Neuronal stem cell (in vitro differentiated cells): ENCODE data around the gene KRTAP6-2.

ENCODE experiments used
- DNase-seq: peaks from one replicate; pipeline ENCODE4 v3.0.0-alpha.2; 2013; ENCODE audit warnings: low spot score
- H2AFZ ChIP-seq: one replicate; pipeline ENCODE4 v1.6.1; 2013; ENCODE audit warnings: mild to moderate bottlenecking, low read length, inconsistent platforms
- H2AK5ac ChIP-seq: 2 replicates; pipeline ENCODE4 v1.6.1; 2013; ENCODE audit warnings: low read depth, mild to moderate bottlenecking, inconsistent platforms, low read length, moderate library complexity, mixed read lengths
- H2BK120ac ChIP-seq: 2 replicates; pipeline ENCODE4 v1.6.1; 2013; ENCODE audit warnings: low read depth, mild to moderate bottlenecking, inconsistent platforms, low read length, moderate library complexity, mixed read lengths
- H2BK12ac ChIP-seq: one replicate; pipeline ENCODE4 v1.6.1; 2013; ENCODE audit warnings: low read length, inconsistent platforms
- H2BK15ac ChIP-seq: 2 replicates; pipeline ENCODE4 v1.6.1; 2013; ENCODE audit warnings: mild to moderate bottlenecking, low read length, inconsistent platforms, mixed read lengths
- H2BK5ac ChIP-seq: one replicate; pipeline ENCODE4 v1.6.1; 2013; ENCODE audit warnings: inconsistent platforms, mild to moderate bottlenecking, low read length, moderate library complexity
- H3K14ac ChIP-seq: one replicate; pipeline ENCODE4 v1.6.1; 2013; ENCODE audit warnings: low read length, inconsistent platforms
- H3K18ac ChIP-seq: 2 replicates; pipeline ENCODE4 v1.6.1; 2013; ENCODE audit warnings: low read length, inconsistent platforms
- H3K23ac ChIP-seq: 2 replicates; pipeline ENCODE4 v1.6.1; 2013; ENCODE audit warnings: low read depth, mild to moderate bottlenecking, mixed read lengths, low read length, inconsistent platforms; ENCODE audit not compliant: poor library complexity
- H3K27ac ChIP-seq: replicated peaks from 3 replicates; pipeline ENCODE4 v1.5.1; 2013; ENCODE audit warnings: low read length, inconsistent platforms
- H3K27me3 ChIP-seq, 3 experiments: 2 replicates each; pipeline ENCODE4 v1.6.1; 2013; ENCODE audit warnings: low read length in 3 of 3, mild to moderate bottlenecking in 2 of 3, inconsistent platforms in 1 of 3, low read depth in 1 of 3, mixed read lengths in 1 of 3, moderate library complexity in 1 of 3; ENCODE audit not compliant: control insufficient read depth in 3 of 3, insufficient read depth in 3 of 3
- H3K36me3 ChIP-seq, 2 donors: replicated peaks in 1 of 2; 2 replicates each; pipeline ENCODE4 v1.6.1; 2013; ENCODE audit warnings: low read length in 2 of 2; ENCODE audit not compliant: control insufficient read depth in 2 of 2, insufficient read depth in 2 of 2
- H3K4ac ChIP-seq: 2 replicates; pipeline ENCODE4 v1.6.1; 2013; ENCODE audit warnings: inconsistent platforms, mild to moderate bottlenecking, low read length, moderate library complexity
- H3K4me1 ChIP-seq, 2 donors: 1 replicate in 1 of 2; 2 replicates in 1 of 2; pipeline ENCODE4 v1.6.1; 2013; ENCODE audit warnings: low read length in 2 of 2, low read depth in 1 of 2; ENCODE audit not compliant: control insufficient read depth in 2 of 2, insufficient read depth in 1 of 2
- H3K4me2 ChIP-seq: one replicate; pipeline ENCODE4 v1.6.1; 2013; ENCODE audit warnings: mild to moderate bottlenecking, low read length, inconsistent platforms; ENCODE audit not compliant: insufficient read depth, poor library complexity, severe bottlenecking
- H3K4me3 ChIP-seq, 2 donors: 2 replicates each; pipeline ENCODE4 v1.5.1; 2013; ENCODE audit warnings: low read length in 2 of 2, mild to moderate bottlenecking in 2 of 2, inconsistent platforms in 1 of 2, moderate library complexity in 1 of 2
- H3K79me1 ChIP-seq: one replicate; pipeline ENCODE4 v1.6.1; 2013; ENCODE audit warnings: low read depth, mild to moderate bottlenecking, inconsistent platforms, low read length, moderate library complexity
- H3K9ac ChIP-seq: one replicate; pipeline ENCODE4 v1.6.1; 2013; ENCODE audit warnings: mild to moderate bottlenecking, low read depth, low read length, inconsistent platforms; ENCODE audit not compliant: poor library complexity
- H3K9me3 ChIP-seq, 2 donors: replicated peaks in 1 of 2; 2 replicates each; pipeline versions ENCODE3 to v1.6.1; 2013; ENCODE audit warnings: low read length in 2 of 2, mild to moderate bottlenecking in 2 of 2, inconsistent platforms in 1 of 2, low read depth in 1 of 2, mixed read lengths in 1 of 2, moderate library complexity in 1 of 2; ENCODE audit not compliant: control insufficient read depth in 2 of 2, insufficient read depth in 1 of 2
- H4K8ac ChIP-seq: one replicate; pipeline ENCODE4 v1.6.1; 2013; ENCODE audit warnings: low read depth, mild to moderate bottlenecking, inconsistent platforms, low read length, moderate library complexity
- H4K91ac ChIP-seq: one replicate; pipeline ENCODE4 v1.6.1; 2013; ENCODE audit warnings: low read length, low read depth, mild to moderate bottlenecking, inconsistent platforms; ENCODE audit not compliant: poor library complexity
- WGBS, 2 donors: extraction: QIAGEN DNeasy Blood & Tissue Kit; methylation state at CpG; one replicate each; pipeline ENCODE4 v1.1.7; 2013; ENCODE audit warnings: missing lambda C conversion rate in 2 of 2, mixed read lengths in 1 of 2; ENCODE audit not compliant: insufficient read length in 2 of 2, insufficient replicate concordance in 1 of 2; ENCODE audit errors: extremely low coverage in 2 of 2; 5-methylcytosine and 5-hydroxymethylcytosine counted together

KRTAP6-2 gene

GRCh38 chr21:30600787-30601186, 2.1 kb upstream of the KRTAP6-2 start, which contains the start of gene KRTAP22-1:
KRTAP22-1 (plus strand) TSS chr21:30601087.
- Histone ChIP-seq H3K4me2 (no peak within 1 kb of the TSS), H3K9me3 (peaks cover 0 to 2% of the 10 kb centered on the region in 2 donors), H3K4ac (no peak within 1 kb of the TSS), H3K36me3 (no peaks in the 10 kb centered on the region), H4K91ac (no peak within 1 kb of the TSS), H3K27me3 (no peaks in the 10 kb centered on the region), H3K27ac (no peak within 1 kb of the TSS), H3K4me1 (no peaks in the 10 kb centered on the region), H2AFZ (no peak within 1 kb of the TSS), H3K79me1 (no peaks in the 10 kb centered on the region), H2BK15ac (no peak within 1 kb of the TSS), H3K14ac (no peak within 1 kb of the TSS), H3K18ac (no peak within 1 kb of the TSS), H2BK120ac (no peak within 1 kb of the TSS), H3K23ac (no peak within 1 kb of the TSS), H2BK12ac (no peak within 1 kb of the TSS), H4K8ac (no peak within 1 kb of the TSS), H2AK5ac (no peak within 1 kb of the TSS), H2BK5ac (no peak within 1 kb of the TSS), H3K9ac (no peak within 1 kb of the TSS), H3K4me3 (no peak within 1 kb of the TSS)
- no peak for DNase-seq
- no CpG with 5 or more reads among the region's 1 CpG for WGBS, 2 donors

GRCh38 chr21:30592140-30592539, 6.6 kb downstream of the KRTAP6-2 start, which contains the start of gene KRTAP6-3:
KRTAP6-3 (plus strand) TSS chr21:30592440; CDS start chr21:30592446, 6 bp downstream.
- H3K36me3 ChIP-seq, result no peaks in the 10 kb centered on the region
- peak within 1 kb of the TSS; percentile 55 for H3K18ac ChIP-seq
- WGBS, 2 donors, result no CpG with 5 or more reads among the region's 4 CpGs
- no peak for DNase-seq
- no peaks in the 10 kb centered on the region for H3K27me3 ChIP-seq
- no peak within 1 kb of the TSS for H2AFZ ChIP-seq
- no peak within 1 kb of the TSS for H3K27ac ChIP-seq
- H3K4me3 ChIP-seq, result no peak within 1 kb of the TSS
- no peak within 1 kb of the TSS for H3K14ac ChIP-seq
- peak within 1 kb of the TSS; percentile 33 for H2BK15ac ChIP-seq
- peak within 1 kb of the TSS; percentile 28 for H2AK5ac ChIP-seq
- no peak within 1 kb of the TSS for H3K9ac ChIP-seq
- no peak within 1 kb of the TSS for H4K91ac ChIP-seq
- no peak within 1 kb of the TSS for H4K8ac ChIP-seq
- no peak within 1 kb of the TSS for H3K23ac ChIP-seq
- H2BK120ac ChIP-seq, result no peak within 1 kb of the TSS
- no peaks in the 10 kb centered on the region for H3K79me1 ChIP-seq
- H2BK5ac ChIP-seq, result no peak within 1 kb of the TSS
- no peaks in the 10 kb centered on the region for H3K9me3 ChIP-seq
- H3K4me2 ChIP-seq, result no peak within 1 kb of the TSS
- H3K4me1 ChIP-seq, result no peaks in the 10 kb centered on the region
- H2BK12ac ChIP-seq, result peak within 1 kb of the TSS; percentile 8
- H3K4ac ChIP-seq, result peak within 1 kb of the TSS; percentile 24

- Histone ChIP-seq H3K23ac (no peak within 1 kb of the TSS), H3K9ac (no peak within 1 kb of the TSS), H2BK12ac (no peak within 1 kb of the TSS), H4K8ac (no peak within 1 kb of the TSS), H3K79me1 (no peaks in the 10 kb centered on the region), H3K36me3 (no peaks in the 10 kb centered on the region), H3K4ac (no peak within 1 kb of the TSS), H3K9me3 (no peaks in the 10 kb centered on the region), H2BK120ac (no peak within 1 kb of the TSS), H3K4me2 (no peak within 1 kb of the TSS), H2AK5ac (no peak within 1 kb of the TSS), H2BK15ac (no peak within 1 kb of the TSS), H3K18ac (no peak within 1 kb of the TSS), H3K27me3 (no peaks in the 10 kb centered on the region), H2AFZ (no peak within 1 kb of the TSS), H3K4me1 (no peaks in the 10 kb centered on the region), H3K27ac (no peak within 1 kb of the TSS), H4K91ac (no peak within 1 kb of the TSS), H3K14ac (no peak within 1 kb of the TSS), H3K4me3 (no peak within 1 kb of the TSS), H2BK5ac (no peak within 1 kb of the TSS)
- DNase-seq, result no peak
Measured at GRCh38 chr21:30590297-30590696, 8.4 kb downstream of the KRTAP6-2 start, which contains the start of gene KRTAP22-2. KRTAP22-2 (minus strand) TSS chr21:30590397.

- no peak overlapping the region for H3K27ac ChIP-seq
- H3K4me2 ChIP-seq, result no peak overlapping the region
- no peaks in the 10 kb centered on the region for H3K9me3 ChIP-seq
- no peak overlapping the region for H2AFZ ChIP-seq
- H2BK5ac ChIP-seq, result no peak overlapping the region
- H3K36me3 ChIP-seq, result no peaks in the 10 kb centered on the region
- DNase-seq, result peak; percentile 45
- no peak overlapping the region for H3K4ac ChIP-seq
- H4K91ac ChIP-seq, result no peak overlapping the region
- WGBS, 2 donors, result no CpG with 5 or more reads among the region's 1 CpG
- no peak overlapping the region for H3K9ac ChIP-seq
- H2BK120ac ChIP-seq, result no peak overlapping the region
- peaks cover 0 to 13% of the 10 kb centered on the region in 2 donors for H3K4me1 ChIP-seq
- H3K18ac ChIP-seq, result no peak overlapping the region
- H3K79me1 ChIP-seq, result no peaks in the 10 kb centered on the region
- H3K4me3 ChIP-seq, result no peak overlapping the region
- no peak overlapping the region for H4K8ac ChIP-seq
- H3K27me3 ChIP-seq, result no peaks in the 10 kb centered on the region
- H2BK12ac ChIP-seq, result no peak overlapping the region
- no peak overlapping the region for H3K23ac ChIP-seq
- no peak overlapping the region for H2AK5ac ChIP-seq
- H2BK15ac ChIP-seq, result no peak overlapping the region
- H3K14ac ChIP-seq, result no peak overlapping the region
Measured at GRCh38 chr21:30582870-30583269, 15.8 kb downstream of the KRTAP6-2 start.
